Breast epithelium (tissue), 4 donors: ENCODE data around the gene KLHL42. TPM values are rescaled to one million over a fixed set of nuclear protein-coding genes. Genes with fewer than 3 reads are reported as not detected.
A peak's percentile ranks its signal among the peaks of the same experiment; 100 is the strongest.

ENCODE experiments used
- DNase-seq, 2 donors: peaks; one replicate each; pipeline ENCODE4 v3.0.0-alpha.2; 2019; ENCODE audit warnings: low spot score in 2 of 2
- H3K27ac ChIP-seq, 2 donors: fragments of 200-600 bp; sonication (generic) in 1 of 2; one replicate each; pipeline ENCODE4 v1.5.1; 2016 to 2019; ENCODE audit warnings: mild to moderate bottlenecking in 1 of 2
- H3K27me3 ChIP-seq, 2 donors: fragments of 200-600 bp; sonication (generic) in 1 of 2; one replicate each; pipeline versions ENCODE4 v1.5.1 to v1.6.0; 2017 to 2019; ENCODE audit warnings: control low read depth in 1 of 2, mild to moderate bottlenecking in 1 of 2
- H3K36me3 ChIP-seq: fragments of 200-600 bp; one replicate; pipeline ENCODE4 v1.5.1; 2019
- H3K4me1 ChIP-seq, 2 donors: fragments of 200-600 bp; sonication (generic); one replicate each; pipeline ENCODE4 v1.5.1; 2016 to 2019; ENCODE audit warnings: control low read depth in 1 of 2
- H3K4me3 ChIP-seq, 3 donors: fragments of 200-600 bp; sonication (generic); 1 replicate in 2 of 3; 2 replicates in 1 of 3; pipeline ENCODE4 v1.5.1; 2016 to 2019; ENCODE audit warnings: mild to moderate bottlenecking in 3 of 3, moderate library complexity in 2 of 3
- H3K9me3 ChIP-seq, 2 donors: fragments of 200-600 bp; sonication (generic) in 1 of 2; one replicate each; pipeline ENCODE4 v1.5.1; 2016 to 2019; ENCODE audit warnings: control low read depth in 1 of 2
- POLR2A ChIP-seq: fragments of 450-650 bp; IDR thresholded peaks from one replicate; pipeline ENCODE4 v1.6.1; 2016; ENCODE audit warnings: antibody characterized with exemption, mild to moderate bottlenecking, moderate library complexity
- POLR2AphosphoS5 ChIP-seq, 3 donors: sonication (generic); formaldehyde crosslinking; IDR thresholded peaks; one replicate each; pipeline ENCODE4 v1.6.1; 2017; ENCODE audit warnings: antibody characterized with exemption in 3 of 3
- intact Hi-C: fragments of 100-400 bp; cut with DNase I; formaldehyde crosslinking; loops from one replicate; pipeline ENCODE4 v1.15.1; 2023; ENCODE audit warnings: low total_unique reads
- total RNA-seq, 3 donors: library from RNA; depleted of rRNA; stranded (reverse); fragments of >200 nt; gene quantifications; one replicate each; pipeline ENCODE4 v1.1.0, GENCODE V29; 2016
- TF ChIP-seq, protein P1 (sequence below), 3 donors: fragments of 450-650 bp; IDR thresholded peaks; one replicate each; pipeline ENCODE4 v1.5.1; 2016 to 2017; ENCODE audit warnings: antibody characterized with exemption in 3 of 3, mild to moderate bottlenecking in 3 of 3, moderate library complexity in 3 of 3

KLHL42 gene
- total RNA-seq, 3 donors from 2014 or later = 20.6 to 32.3 (median 30.8) TPM

DNA sequence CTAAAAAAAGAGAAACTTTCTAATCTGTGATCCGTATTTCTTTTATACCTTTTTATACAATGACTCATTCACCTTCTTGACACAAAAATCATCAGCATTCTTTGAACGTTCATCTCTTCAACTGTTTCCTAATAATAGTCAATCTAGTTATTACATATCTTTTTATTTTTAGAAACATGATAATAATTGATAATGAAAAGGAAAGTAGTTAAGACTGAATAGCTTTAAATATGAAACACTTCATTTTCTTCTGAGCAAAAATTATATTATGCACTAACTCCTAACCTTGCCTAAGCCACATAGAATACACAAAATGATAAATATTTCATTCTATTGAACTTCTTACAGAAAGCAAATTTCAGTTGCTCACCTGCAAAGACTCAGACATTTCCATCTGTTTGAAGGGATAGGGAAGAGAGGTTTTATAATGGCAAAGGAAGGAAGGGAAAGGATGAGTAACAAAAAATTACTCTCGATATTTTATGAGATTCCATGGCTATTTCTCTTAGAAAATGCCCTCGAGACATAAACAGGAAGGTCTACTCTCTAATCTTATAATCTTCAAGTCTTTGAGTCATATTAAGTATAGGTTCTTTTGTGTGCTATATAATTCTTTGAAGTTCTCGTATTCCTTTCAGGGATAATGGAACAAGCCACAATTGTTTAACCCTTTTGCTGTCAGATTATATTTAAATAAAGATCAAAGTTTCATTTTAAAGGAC, 7.5 kb upstream of the KLHL42 start:
- DNase-seq = no peak
- Histone ChIP-seq H3K4me3 (no peak overlapping the region), H3K27me3 (no peaks in the 10 kb centered on the region), H3K9me3 (no peaks in the 10 kb centered on the region), H3K36me3 (no peaks in the 10 kb centered on the region), H3K27ac (no peak overlapping the region), H3K4me1 (no peaks in the 10 kb centered on the region)
- intact Hi-C loops = no loop called here
- TF ChIP-seq, protein P1, sequence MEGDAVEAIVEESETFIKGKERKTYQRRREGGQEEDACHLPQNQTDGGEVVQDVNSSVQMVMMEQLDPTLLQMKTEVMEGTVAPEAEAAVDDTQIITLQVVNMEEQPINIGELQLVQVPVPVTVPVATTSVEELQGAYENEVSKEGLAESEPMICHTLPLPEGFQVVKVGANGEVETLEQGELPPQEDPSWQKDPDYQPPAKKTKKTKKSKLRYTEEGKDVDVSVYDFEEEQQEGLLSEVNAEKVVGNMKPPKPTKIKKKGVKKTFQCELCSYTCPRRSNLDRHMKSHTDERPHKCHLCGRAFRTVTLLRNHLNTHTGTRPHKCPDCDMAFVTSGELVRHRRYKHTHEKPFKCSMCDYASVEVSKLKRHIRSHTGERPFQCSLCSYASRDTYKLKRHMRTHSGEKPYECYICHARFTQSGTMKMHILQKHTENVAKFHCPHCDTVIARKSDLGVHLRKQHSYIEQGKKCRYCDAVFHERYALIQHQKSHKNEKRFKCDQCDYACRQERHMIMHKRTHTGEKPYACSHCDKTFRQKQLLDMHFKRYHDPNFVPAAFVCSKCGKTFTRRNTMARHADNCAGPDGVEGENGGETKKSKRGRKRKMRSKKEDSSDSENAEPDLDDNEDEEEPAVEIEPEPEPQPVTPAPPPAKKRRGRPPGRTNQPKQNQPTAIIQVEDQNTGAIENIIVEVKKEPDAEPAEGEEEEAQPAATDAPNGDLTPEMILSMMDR (IDR thresholded peaks at IDR 0.05) = no peak
- TF ChIP-seq POLR2A = no peak
- no peak for TF ChIP-seq POLR2AphosphoS5 (IDR thresholded peaks at IDR 0.05)

GRCh38 chr12:27777141-27777540, 2.9 kb upstream of the KLHL42 start:
- DNase-seq = no peak
- Histone ChIP-seq H3K27me3 (no peaks in the 10 kb centered on the region), H3K9me3 (no peaks in the 10 kb centered on the region), H3K4me1 (peaks cover 4 to 10% of the 10 kb centered on the region in 2 donors), H3K27ac (no peak overlapping the region), H3K36me3 (no peaks in the 10 kb centered on the region), H3K4me3 (no peak overlapping the region)
- intact Hi-C loops = no loop called here
- TF ChIP-seq POLR2A = no peak
- TF ChIP-seq, protein P1 (IDR thresholded peaks at IDR 0.05) = no peak
- TF ChIP-seq POLR2AphosphoS5 (IDR thresholded peaks at IDR 0.05) = no peak

DNA sequence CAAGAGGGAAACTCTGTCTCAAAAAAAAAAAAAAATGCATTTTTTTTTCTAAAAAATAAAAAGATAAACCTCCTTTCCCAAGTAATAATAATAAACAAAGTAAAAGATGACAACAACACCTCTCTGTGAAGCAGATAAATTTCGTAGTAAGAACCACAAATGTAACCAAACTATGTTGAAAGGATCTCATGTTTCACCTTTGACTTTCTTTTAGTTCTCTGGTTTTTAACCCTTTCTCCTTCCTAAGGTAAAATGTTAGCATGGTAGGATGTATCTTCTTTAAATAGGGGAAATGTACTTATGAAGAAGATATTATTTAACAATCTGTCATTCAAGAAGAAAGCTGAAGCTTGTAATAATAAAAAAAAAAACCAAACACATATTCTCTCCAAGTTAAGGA, 1.8 kb upstream of the KLHL42 start:
- no peak for DNase-seq
- no peak overlapping the region for H3K27ac ChIP-seq
- no peaks in the 10 kb centered on the region for H3K36me3 ChIP-seq
- intact Hi-C loops = no loop called here
- no peaks in the 10 kb centered on the region for H3K27me3 ChIP-seq
- TF ChIP-seq, protein P1 (IDR thresholded peaks at IDR 0.05) = no peak
- no peak for TF ChIP-seq POLR2A
- no peak for TF ChIP-seq POLR2AphosphoS5 (IDR thresholded peaks at IDR 0.05)
- no peak overlapping the region for H3K4me3 ChIP-seq
- H3K4me1 ChIP-seq = peaks cover 4 to 11% of the 10 kb centered on the region in 2 donors
- no peaks in the 10 kb centered on the region for H3K9me3 ChIP-seq

DNA sequence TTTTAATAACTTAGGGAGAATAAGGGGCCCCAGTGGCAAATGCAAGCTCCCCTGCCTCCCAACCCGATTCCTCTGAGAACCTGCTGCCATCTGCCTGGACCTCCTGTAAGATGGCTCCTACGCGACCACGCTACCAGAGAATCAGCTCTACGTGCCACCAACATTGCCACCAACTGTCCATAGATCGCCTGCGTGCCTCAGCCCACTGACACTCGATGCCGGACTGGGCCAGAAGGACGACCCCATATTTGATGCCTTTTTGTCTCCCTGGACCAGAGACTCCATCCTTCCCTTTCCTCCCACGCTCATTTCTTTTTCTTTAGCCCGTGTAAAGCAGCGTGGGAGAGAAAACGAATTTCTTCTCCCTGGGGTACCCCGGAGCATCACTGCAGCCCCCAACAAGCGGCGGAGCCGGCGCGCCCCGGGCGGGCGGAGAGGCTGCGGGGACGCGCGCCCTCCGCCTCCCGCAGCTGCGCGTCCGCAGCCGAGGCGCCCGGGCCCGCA, 565 bp upstream of the KLHL42 start:
- Histone ChIP-seq H3K27ac (peak overlapping the region; percentile 88 to 96), H3K4me1 (peaks cover 4 to 11% of the 10 kb centered on the region in 2 donors), H3K9me3 (no peaks in the 10 kb centered on the region), H3K4me3 (peak overlapping the region; percentile 65 to 82 (median 67)), H3K27me3 (no peaks in the 10 kb centered on the region), H3K36me3 (no peaks in the 10 kb centered on the region)
- intact Hi-C loops = no loop called here
- DNase-seq = no peak
- TF ChIP-seq, protein P1 (IDR thresholded peaks at IDR 0.05) = no peak
- no peak for TF ChIP-seq POLR2AphosphoS5 (IDR thresholded peaks at IDR 0.05)

DNA sequence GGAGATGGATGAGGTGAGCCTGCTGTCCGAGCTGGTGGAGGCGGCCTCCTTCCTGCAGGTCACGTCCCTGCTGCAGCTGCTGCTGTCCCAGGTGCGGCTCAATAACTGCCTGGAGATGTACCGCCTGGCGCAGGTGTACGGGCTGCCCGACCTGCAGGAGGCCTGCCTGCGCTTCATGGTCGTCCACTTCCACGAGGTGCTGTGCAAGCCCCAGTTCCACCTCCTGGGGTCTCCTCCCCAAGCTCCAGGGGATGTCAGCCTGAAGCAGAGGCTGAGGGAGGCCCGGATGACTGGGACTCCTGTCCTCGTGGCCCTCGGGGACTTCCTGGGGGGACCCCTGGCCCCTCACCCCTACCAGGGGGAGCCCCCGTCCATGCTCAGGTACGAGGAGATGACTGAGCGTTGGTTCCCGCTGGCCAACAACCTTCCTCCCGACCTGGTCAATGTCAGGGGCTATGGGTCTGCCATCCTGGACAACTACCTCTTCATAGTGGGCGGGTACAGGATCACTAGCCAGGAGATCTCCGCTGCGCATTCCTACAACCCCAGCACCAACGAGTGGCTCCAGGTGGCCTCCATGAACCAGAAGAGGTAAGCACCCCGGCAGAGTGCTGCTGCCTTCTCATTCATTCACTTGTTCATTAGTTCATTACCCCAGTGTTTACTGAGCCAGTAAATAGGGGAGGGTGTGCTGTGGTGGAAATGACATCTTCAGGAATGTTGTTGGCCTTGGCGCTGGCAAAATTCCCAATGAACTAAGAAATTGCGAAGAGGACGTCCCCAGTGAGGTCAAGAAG, 777 bp downstream of the KLHL42 start:
- H3K36me3 ChIP-seq = no peaks in the 10 kb centered on the region
- peak in 1 of 2 donors; percentile 31 for DNase-seq
- H3K9me3 ChIP-seq = no peaks in the 10 kb centered on the region
- peak overlapping the region; percentile 88 to 96 for H3K27ac ChIP-seq
- intact Hi-C loops = no loop called here
- TF ChIP-seq POLR2AphosphoS5 (IDR thresholded peaks at IDR 0.05) = no peak
- TF ChIP-seq POLR2A = no peak
- TF ChIP-seq, protein P1 (IDR thresholded peaks at IDR 0.05) = no peak
- H3K4me1 ChIP-seq = peaks cover 4 to 11% of the 10 kb centered on the region in 2 donors
- H3K27me3 ChIP-seq = no peaks in the 10 kb centered on the region
- peak overlapping the region; percentile 65 to 82 (median 67) for H3K4me3 ChIP-seq
